Muscle layer of colon (tissue), 2 donors: ENCODE data around the gene SLX4IP.

Experiments used
- H3K27ac ChIP-seq: one replicate; pipeline ENCODE4 v1.7.0; 2013; ENCODE audit warnings: low read depth, mild to moderate bottlenecking, low read length, moderate library complexity
- H3K27me3 ChIP-seq, 2 donors: one replicate each; pipeline ENCODE4 v1.7.0; 2013; ENCODE audit warnings: low read length in 2 of 2, mild to moderate bottlenecking in 2 of 2; ENCODE audit not compliant: insufficient read depth in 2 of 2, control insufficient read depth in 1 of 2
- H3K36me3 ChIP-seq: one replicate; pipeline ENCODE4 v1.7.0; 2013; ENCODE audit warnings: mild to moderate bottlenecking, low read length; ENCODE audit not compliant: insufficient read depth
- H3K4me1 ChIP-seq: one replicate; pipeline ENCODE4 v1.7.0; 2013; ENCODE audit warnings: mild to moderate bottlenecking, low read length; ENCODE audit not compliant: insufficient read depth
- H3K4me3 ChIP-seq, 2 donors: one replicate each; pipeline ENCODE4 v1.7.0; 2013; ENCODE audit warnings: low read length in 2 of 2, low read depth in 1 of 2, mild to moderate bottlenecking in 1 of 2, moderate library complexity in 1 of 2
- H3K9ac ChIP-seq: one replicate; pipeline ENCODE4 v1.7.0; 2013; ENCODE audit warnings: low read length
- H3K9me3 ChIP-seq: one replicate; pipeline ENCODE4 v1.7.0; 2013; ENCODE audit warnings: mild to moderate bottlenecking, low read length
- donor health status: abdominal sarcoma.
- donor health status: Adenocarcinoma of cecum.

SLX4IP gene

GRCh38 chr20:10542442-10542841 is 107.3 kb downstream of the SLX4IP start:
- Histone ChIP-seq H3K36me3 (no peaks in the 10 kb centered on the region), H3K4me3 (no peak overlapping the region), H3K9ac (no peak overlapping the region), H3K27ac (no peak overlapping the region), H3K27me3 (no peaks in the 10 kb centered on the region), H3K9me3 (no peaks in the 10 kb centered on the region), H3K4me1 (no peaks in the 10 kb centered on the region)

GRCh38 chr20:10543480-10543879 is 108.4 kb downstream of the SLX4IP start:
- H3K9me3 ChIP-seq = no peaks in the 10 kb centered on the region
- no peaks in the 10 kb centered on the region for H3K4me1 ChIP-seq
- H3K36me3 ChIP-seq = no peaks in the 10 kb centered on the region
- H3K27ac ChIP-seq = no peak overlapping the region
- no peaks in the 10 kb centered on the region for H3K27me3 ChIP-seq
- no peak overlapping the region for H3K4me3 ChIP-seq
- no peak overlapping the region for H3K9ac ChIP-seq

DNA sequence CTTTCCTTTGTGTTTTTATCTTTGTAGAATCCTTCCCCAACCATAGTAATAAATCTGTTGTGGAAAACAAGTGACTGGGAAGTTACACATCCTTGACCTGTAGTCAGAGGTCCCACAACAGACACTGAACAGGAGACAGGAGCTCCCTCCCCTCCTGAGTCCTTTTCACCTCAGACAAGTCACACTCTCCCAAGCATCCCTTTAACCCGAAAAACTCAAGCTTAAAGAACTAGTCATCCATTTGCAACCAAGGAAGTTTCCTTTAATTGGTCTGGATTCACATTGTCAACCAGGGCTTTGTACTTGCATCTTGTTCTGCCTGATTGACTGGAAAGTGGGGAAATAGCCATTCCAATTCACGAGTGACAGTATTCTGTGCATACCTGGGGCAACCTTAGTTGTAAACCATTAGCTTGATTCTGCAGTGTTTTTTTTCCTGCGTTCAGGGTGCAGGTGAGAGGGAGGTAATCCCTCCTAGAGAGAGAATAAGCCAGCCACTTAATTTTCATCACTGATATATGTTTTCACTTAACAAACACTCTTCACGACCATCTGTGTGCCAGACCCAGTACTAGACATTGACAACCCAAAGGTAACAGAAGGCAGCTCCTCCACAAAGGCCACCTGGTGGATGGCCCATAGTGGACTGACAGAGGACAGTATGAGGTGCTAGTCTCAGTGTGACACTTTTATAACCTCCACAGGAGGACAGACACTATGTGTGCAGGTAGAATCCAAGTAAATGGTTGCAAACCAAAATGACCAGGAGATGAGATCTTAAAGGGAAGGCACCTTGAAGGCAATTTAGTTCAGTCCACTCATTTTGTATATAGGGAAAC is 112.4 kb downstream of the SLX4IP start:
- H3K36me3 ChIP-seq = no peaks in the 10 kb centered on the region
- H3K4me1 ChIP-seq = peaks cover 11% of the 10 kb centered on the region
- no peaks in the 10 kb centered on the region for H3K9me3 ChIP-seq
- H3K27me3 ChIP-seq = no peaks in the 10 kb centered on the region
- H3K9ac ChIP-seq = no peak overlapping the region
- no peak overlapping the region for H3K27ac ChIP-seq
- no peak overlapping the region for H3K4me3 ChIP-seq

GRCh38 chr20:10549511-10549910 is 114.4 kb downstream of the SLX4IP start:
- peaks cover 13% of the 10 kb centered on the region for H3K4me1 ChIP-seq
- no peak overlapping the region for H3K4me3 ChIP-seq
- H3K27me3 ChIP-seq = no peaks in the 10 kb centered on the region
- H3K36me3 ChIP-seq = no peaks in the 10 kb centered on the region
- no peak overlapping the region for H3K27ac ChIP-seq
- H3K9me3 ChIP-seq = no peaks in the 10 kb centered on the region
- no peak overlapping the region for H3K9ac ChIP-seq

DNA sequence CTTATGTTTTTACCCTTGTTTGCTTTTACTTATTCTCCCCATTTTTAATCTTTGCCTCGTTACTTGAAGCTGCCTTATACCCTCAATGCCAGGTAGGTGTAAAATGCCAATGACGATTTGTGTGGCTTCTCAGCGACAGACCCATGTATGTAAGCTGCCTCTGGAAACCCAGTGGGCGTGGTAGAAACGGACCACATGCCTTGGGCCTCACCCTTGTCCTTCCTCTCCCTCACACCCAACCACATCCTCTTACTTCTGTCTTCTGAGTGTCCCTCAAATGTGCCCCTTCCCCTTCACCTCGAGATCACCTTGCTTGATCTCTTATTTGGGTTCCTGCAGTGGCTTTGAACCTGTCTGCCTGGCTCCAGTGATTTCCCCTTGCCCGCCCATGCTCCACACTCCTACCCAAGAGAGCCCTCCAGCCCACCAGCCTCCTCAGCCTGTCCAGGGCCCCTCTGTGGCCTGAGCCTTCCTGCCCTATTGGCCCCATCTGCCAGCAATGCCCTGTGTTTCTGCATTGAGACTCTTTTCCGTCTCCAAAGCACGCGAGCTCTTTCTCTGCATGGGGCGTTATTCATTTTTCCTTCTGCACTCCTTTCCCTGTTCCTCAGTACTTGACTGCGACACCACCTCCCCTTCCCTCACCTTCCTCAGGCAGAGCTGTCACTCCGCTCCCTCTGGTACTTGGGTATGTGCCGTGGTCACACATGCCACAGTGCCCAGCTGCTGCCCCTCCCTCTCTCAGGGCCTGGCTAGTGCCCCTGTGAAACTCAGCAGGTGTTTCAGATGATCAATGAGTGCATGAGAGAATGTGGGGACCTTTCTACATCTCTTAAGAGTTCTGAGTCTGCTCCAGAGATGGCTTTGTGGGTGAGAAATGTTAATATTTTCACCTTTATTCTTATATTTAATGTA is 115.4 kb downstream of the SLX4IP start:
- peaks cover 13% of the 10 kb centered on the region for H3K4me1 ChIP-seq
- no peak overlapping the region for H3K27ac ChIP-seq
- H3K4me3 ChIP-seq = no peak overlapping the region
- no peaks in the 10 kb centered on the region for H3K9me3 ChIP-seq
- H3K36me3 ChIP-seq = no peaks in the 10 kb centered on the region
- no peaks in the 10 kb centered on the region for H3K27me3 ChIP-seq
- no peak overlapping the region for H3K9ac ChIP-seq

GRCh38 chr20:10551732-10552724 is 116.9 kb downstream of the SLX4IP start:
- no peaks in the 10 kb centered on the region for H3K9me3 ChIP-seq
- H3K9ac ChIP-seq = no peak overlapping the region
- H3K27me3 ChIP-seq = no peaks in the 10 kb centered on the region
- no peaks in the 10 kb centered on the region for H3K36me3 ChIP-seq
- peaks cover 20% of the 10 kb centered on the region for H3K4me1 ChIP-seq
- H3K4me3 ChIP-seq = no peak overlapping the region
- no peak overlapping the region for H3K27ac ChIP-seq

- Histone ChIP-seq H3K4me1 (peaks cover 20% of the 10 kb centered on the region), H3K9ac (no peak overlapping the region), H3K4me3 (no peak overlapping the region), H3K9me3 (no peaks in the 10 kb centered on the region), H3K27me3 (no peaks in the 10 kb centered on the region), H3K27ac (no peak overlapping the region), H3K36me3 (no peaks in the 10 kb centered on the region)
Measured at GRCh38 chr20:10553326-10553984, 118.3 kb downstream of the SLX4IP start.

GRCh38 chr20:10554285-10554684 is 119.2 kb downstream of the SLX4IP start:
- Histone ChIP-seq H3K27me3 (no peaks in the 10 kb centered on the region), H3K9ac (no peak overlapping the region)

GRCh38 chr20:10555393-10555792 is 120.3 kb downstream of the SLX4IP start:
- Histone ChIP-seq H3K4me1 (peaks cover 20% of the 10 kb centered on the region), H3K9me3 (no peaks in the 10 kb centered on the region), H3K27ac (no peak overlapping the region), H3K36me3 (no peaks in the 10 kb centered on the region), H3K4me3 (no peak overlapping the region), H3K27me3 (no peaks in the 10 kb centered on the region), H3K9ac (no peak overlapping the region)

More at GRCh38 chr20:10554285-10554684, 119.2 kb downstream of the SLX4IP start:
- Histone ChIP-seq H3K4me1 (peaks cover 20% of the 10 kb centered on the region), H3K4me3 (no peak overlapping the region), H3K27ac (no peak overlapping the region), H3K36me3 (no peaks in the 10 kb centered on the region), H3K9me3 (no peaks in the 10 kb centered on the region)

- H3K4me3 ChIP-seq = no peak overlapping the region
- no peak overlapping the region for H3K9ac ChIP-seq
- H3K9me3 ChIP-seq = no peaks in the 10 kb centered on the region
- H3K27me3 ChIP-seq = no peaks in the 10 kb centered on the region
- H3K36me3 ChIP-seq = no peaks in the 10 kb centered on the region
- no peak overlapping the region for H3K27ac ChIP-seq
- peaks cover 20% of the 10 kb centered on the region for H3K4me1 ChIP-seq
Measured at GRCh38 chr20:10555865-10556308, 120.8 kb downstream of the SLX4IP start.
